Measurements from ENCODE around the gene CBY2.

- TF ChIP-seq POLR2A (IDR thresholded peaks at IDR 0.05): no peak
- TF ChIP-seq CTCF (IDR thresholded peaks at IDR 0.05): no peak
- no peak for TF ChIP-seq EP300 (IDR thresholded peaks at IDR 0.05)
These were observed 49.8 kb downstream of the CBY2 start for GRCh38 chr13:45751885-45752284.

Measured in upper lobe of left lung (tissue), 4 donors.